Stimulated activated naive B cell treated with anti-CD40 and anti-IgM and Interleukin-4, amounts not matched to agents 10 μg/mL and 1 μg/mL and 100 μg/mL, for 72 hours (primary cell): ENCODE results near the gene MAIP1.

ENCODE experiments used
- ATAC-seq, 2 donors: fragments of 150-1000 bp; cut with Tn5 transposase; replicated peaks; 2 replicates each; pipeline ENCODE4 v1.10.0; 2021; ENCODE audit warnings: moderate library complexity in 1 of 2
- DNase-seq: peaks from one replicate; pipeline ENCODE4 v3.0.0; 2021
- H3K27ac Mint-ChIP-seq: one replicate; pipeline ENCODE4 v1.8.0; 2022; ENCODE audit warnings: mild to moderate bottlenecking, mixed read lengths
- H3K27me3 Mint-ChIP-seq, 2 donors: one replicate each; pipeline ENCODE4 v1.8.0; 2022; ENCODE audit warnings: mixed read lengths in 2 of 2
- H3K36me3 Mint-ChIP-seq, 2 donors: one replicate each; pipeline ENCODE4 v1.8.0; 2022; ENCODE audit warnings: mixed read lengths in 2 of 2, mild to moderate bottlenecking in 1 of 2
- H3K4me1 Mint-ChIP-seq, 2 donors: one replicate each; pipeline ENCODE4 v1.8.0; 2022; ENCODE audit warnings: mixed read lengths in 2 of 2, mild to moderate bottlenecking in 1 of 2
- H3K4me3 Mint-ChIP-seq, 2 donors: one replicate each; pipeline ENCODE4 v1.8.0; 2022; ENCODE audit warnings: mild to moderate bottlenecking in 2 of 2, mixed read lengths in 2 of 2, moderate library complexity in 1 of 2
- H3K9me3 Mint-ChIP-seq, 2 donors: one replicate each; pipeline ENCODE4 v1.8.0; 2022; ENCODE audit warnings: mixed read lengths in 2 of 2, mild to moderate bottlenecking in 1 of 2

MAIP1 gene

GRCh38 chr2:199989822-199990221 lies 34.4 kb downstream of the MAIP1 start:
- H3K27me3 Mint-ChIP-seq, result peaks cover 5% of the 10 kb centered on the region in 2 donors
- ATAC-seq, result no peak
- no peaks in the 10 kb centered on the region for H3K9me3 Mint-ChIP-seq
- no peaks in the 10 kb centered on the region for H3K36me3 Mint-ChIP-seq
- no peak overlapping the region for H3K4me3 Mint-ChIP-seq
- no peak for DNase-seq
- peaks cover 0 to 6% of the 10 kb centered on the region in 2 donors for H3K4me1 Mint-ChIP-seq
- H3K27ac Mint-ChIP-seq, result no peak overlapping the region

- ATAC-seq, result no peak
- H3K27ac Mint-ChIP-seq, result no peak overlapping the region
- no peak for DNase-seq
- H3K4me3 Mint-ChIP-seq, result no peak overlapping the region
- H3K9me3 Mint-ChIP-seq, result no peaks in the 10 kb centered on the region
- peaks cover 5% of the 10 kb centered on the region in 2 donors for H3K27me3 Mint-ChIP-seq
- no peaks in the 10 kb centered on the region for H3K4me1 Mint-ChIP-seq
- H3K36me3 Mint-ChIP-seq, result peaks cover 0 to 1% of the 10 kb centered on the region in 2 donors
Observed at GRCh38 chr2:199991691-199992090, 36.3 kb downstream of the MAIP1 start.

- H3K4me3 Mint-ChIP-seq, result no peak overlapping the region
- no peaks in the 10 kb centered on the region for H3K9me3 Mint-ChIP-seq
- no peaks in the 10 kb centered on the region for H3K4me1 Mint-ChIP-seq
- H3K27me3 Mint-ChIP-seq, result peaks cover 5% of the 10 kb centered on the region in 2 donors
- peaks cover 0 to 1% of the 10 kb centered on the region in 2 donors for H3K36me3 Mint-ChIP-seq
- no peak overlapping the region for H3K27ac Mint-ChIP-seq
- ATAC-seq (no peak), DNase-seq (no peak)
Observed at GRCh38 chr2:199992296-199992695, 36.9 kb downstream of the MAIP1 start.

GRCh38 chr2:199994371-199994770 lies 39.0 kb downstream of the MAIP1 start:
- H3K4me1 Mint-ChIP-seq, result no peaks in the 10 kb centered on the region
- H3K4me3 Mint-ChIP-seq, result no peak overlapping the region
- no peak overlapping the region for H3K27ac Mint-ChIP-seq
- ATAC-seq, result no peak
- no peak for DNase-seq
- peaks cover 0 to 1% of the 10 kb centered on the region in 2 donors for H3K36me3 Mint-ChIP-seq
- peaks cover 5% of the 10 kb centered on the region in 2 donors for H3K27me3 Mint-ChIP-seq
- no peaks in the 10 kb centered on the region for H3K9me3 Mint-ChIP-seq

- H3K27ac Mint-ChIP-seq, result no peak overlapping the region
- H3K27me3 Mint-ChIP-seq, result peaks cover 5% of the 10 kb centered on the region in 2 donors
- H3K4me1 Mint-ChIP-seq, result no peaks in the 10 kb centered on the region
- no peaks in the 10 kb centered on the region for H3K9me3 Mint-ChIP-seq
- H3K36me3 Mint-ChIP-seq, result peaks cover 0 to 1% of the 10 kb centered on the region in 2 donors
- no peak overlapping the region for H3K4me3 Mint-ChIP-seq
- DNase-seq (no peak), ATAC-seq (no peak)
Observed at GRCh38 chr2:199994896-199995295, 39.5 kb downstream of the MAIP1 start.

GRCh38 chr2:199997296-199997695 lies 41.9 kb downstream of the MAIP1 start:
- no peak overlapping the region for H3K4me3 Mint-ChIP-seq
- ATAC-seq (no peak), DNase-seq (no peak)
- no peaks in the 10 kb centered on the region for H3K9me3 Mint-ChIP-seq
- H3K27me3 Mint-ChIP-seq, result peaks cover 5 to 12% of the 10 kb centered on the region in 2 donors
- H3K27ac Mint-ChIP-seq, result no peak overlapping the region
- H3K4me1 Mint-ChIP-seq, result no peaks in the 10 kb centered on the region
- peaks cover 0 to 1% of the 10 kb centered on the region in 2 donors for H3K36me3 Mint-ChIP-seq

- Mint-ChIP-seq H3K27me3 (peaks cover 0 to 7% of the 10 kb centered on the region in 2 donors), H3K27ac (no peak overlapping the region), H3K4me1 (no peaks in the 10 kb centered on the region), H3K4me3 (no peak overlapping the region), H3K9me3 (no peaks in the 10 kb centered on the region), H3K36me3 (peaks cover 0 to 1% of the 10 kb centered on the region in 2 donors)
- DNase-seq, result no peak
- no peak for ATAC-seq
Observed at GRCh38 chr2:199999166-199999565, 43.8 kb downstream of the MAIP1 start.

GRCh38 chr2:200000444-200001163 lies 45.2 kb downstream of the MAIP1 start:
- peaks cover 5 to 11% of the 10 kb centered on the region in 2 donors for H3K27me3 Mint-ChIP-seq
- no peak overlapping the region for H3K4me3 Mint-ChIP-seq
- H3K9me3 Mint-ChIP-seq, result peaks cover 3 to 4% of the 10 kb centered on the region in 2 donors
- H3K36me3 Mint-ChIP-seq, result peaks cover 1 to 3% of the 10 kb centered on the region in 2 donors
- no peak overlapping the region for H3K27ac Mint-ChIP-seq
- H3K4me1 Mint-ChIP-seq, result no peaks in the 10 kb centered on the region
- ATAC-seq (no peak), DNase-seq (no peak)

- H3K27me3 Mint-ChIP-seq, result peaks cover 10 to 11% of the 10 kb centered on the region in 2 donors
- H3K4me1 Mint-ChIP-seq, result no peaks in the 10 kb centered on the region
- H3K4me3 Mint-ChIP-seq, result no peak overlapping the region
- DNase-seq (no peak), ATAC-seq (no peak)
- H3K36me3 Mint-ChIP-seq, result peaks cover 0 to 3% of the 10 kb centered on the region in 2 donors
- no peak overlapping the region for H3K27ac Mint-ChIP-seq
- peaks cover 5 to 9% of the 10 kb centered on the region in 2 donors for H3K9me3 Mint-ChIP-seq
Observed at GRCh38 chr2:200003444-200003843, 48.1 kb downstream of the MAIP1 start.

GRCh38 chr2:200005675-200006074 lies 50.3 kb downstream of the MAIP1 start:
- no peak overlapping the region for H3K27ac Mint-ChIP-seq
- ATAC-seq, result no peak

GRCh38 chr2:200007306-200007705 lies 51.9 kb downstream of the MAIP1 start:
- Mint-ChIP-seq H3K4me3 (no peak overlapping the region), H3K27ac (no peak overlapping the region)

More at GRCh38 chr2:200005675-200006074, 50.3 kb downstream of the MAIP1 start:
- H3K4me3 Mint-ChIP-seq, result no peak overlapping the region
- peaks cover 10 to 11% of the 10 kb centered on the region in 2 donors for H3K27me3 Mint-ChIP-seq
- DNase-seq, result no peak
- peaks cover 0 to 3% of the 10 kb centered on the region in 2 donors for H3K36me3 Mint-ChIP-seq
- peaks cover 5 to 9% of the 10 kb centered on the region in 2 donors for H3K9me3 Mint-ChIP-seq
- H3K4me1 Mint-ChIP-seq, result no peaks in the 10 kb centered on the region

GRCh38 chr2:200012401-200012800 lies 57.0 kb downstream of the MAIP1 start:
- Mint-ChIP-seq H3K9me3 (peaks cover 8 to 9% of the 10 kb centered on the region in 2 donors), H3K27ac (no peak overlapping the region), H3K27me3 (peaks cover 0 to 11% of the 10 kb centered on the region in 2 donors), H3K4me3 (no peak overlapping the region), H3K4me1 (no peaks in the 10 kb centered on the region), H3K36me3 (no peaks in the 10 kb centered on the region)
- ATAC-seq (no peak), DNase-seq (no peak)

More at GRCh38 chr2:200007306-200007705, 51.9 kb downstream of the MAIP1 start:
- H3K36me3 Mint-ChIP-seq, result peaks cover 0 to 3% of the 10 kb centered on the region in 2 donors
- peaks cover 4 to 10% of the 10 kb centered on the region in 2 donors for H3K27me3 Mint-ChIP-seq
- H3K9me3 Mint-ChIP-seq, result peaks cover 5 to 9% of the 10 kb centered on the region in 2 donors
- DNase-seq, result no peak
- no peak for ATAC-seq
- H3K4me1 Mint-ChIP-seq, result no peaks in the 10 kb centered on the region
